ENCODE results near the gene ZNF765.
"Not testable (repeated sequence)": the region's sequence is repeated elsewhere in the genome, so short reads cannot be mapped to it uniquely, and the experiment has no call there.

ZNF765 gene

DNA sequence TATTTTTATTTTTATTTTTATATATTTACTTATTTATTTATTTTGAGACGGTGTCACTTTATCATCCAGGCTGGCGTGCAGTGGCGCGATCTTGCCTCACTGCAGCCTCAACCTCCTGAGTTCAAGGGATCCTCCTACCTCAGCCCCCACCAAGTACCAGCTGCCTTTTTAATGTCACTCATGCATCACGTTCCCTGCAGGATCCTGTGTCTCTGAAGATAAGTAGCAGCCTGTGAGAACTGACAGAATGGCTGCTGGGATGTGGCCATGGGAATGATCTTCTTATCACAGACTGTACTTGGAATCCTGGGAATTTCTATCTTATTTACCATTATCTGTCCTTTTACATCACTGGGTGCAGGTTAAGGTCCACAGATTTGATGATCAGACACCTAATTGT lies 27.6 kb downstream of the ZNF765 start:
- DNase-seq, result no peak

GRCh38 chr19:53423074-53423473 lies 28.1 kb downstream of the ZNF765 start:
- not testable (repeated sequence) for DNase-seq

DNA sequence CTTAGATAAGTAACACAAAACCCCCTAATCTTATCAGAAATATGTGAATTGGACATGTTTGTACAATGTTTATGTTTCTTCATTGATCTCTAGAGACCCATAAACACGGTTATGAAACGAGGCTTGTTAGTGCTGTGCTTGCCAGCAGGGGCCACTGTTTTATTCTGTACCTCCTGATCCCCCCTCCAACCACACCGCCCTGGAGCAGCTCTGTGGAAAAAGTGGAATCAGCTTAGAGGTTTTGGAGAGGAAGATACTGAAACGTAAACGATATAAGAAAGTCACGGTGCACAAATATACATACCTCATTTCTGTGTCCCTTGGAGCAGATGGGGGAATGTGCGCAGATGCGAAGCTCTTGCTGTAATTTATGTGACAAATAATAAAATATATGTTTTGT lies 28.7 kb downstream of the ZNF765 start:
- not testable (repeated sequence) for DNase-seq

GRCh38 chr19:53424968-53425597 lies 30.1 kb downstream of the ZNF765 start:
- DNase-seq, result no peak

- DNase-seq, result peak; percentile 70
Measured at GRCh38 chr19:53431399-53432087, 36.6 kb downstream of the ZNF765 start, which contains the start of gene ZNF761. Gene ZNF761 (plus strand): TSS chr19:53431984. CDS start chr19:53447269, 15,285 bp downstream.

DNA sequence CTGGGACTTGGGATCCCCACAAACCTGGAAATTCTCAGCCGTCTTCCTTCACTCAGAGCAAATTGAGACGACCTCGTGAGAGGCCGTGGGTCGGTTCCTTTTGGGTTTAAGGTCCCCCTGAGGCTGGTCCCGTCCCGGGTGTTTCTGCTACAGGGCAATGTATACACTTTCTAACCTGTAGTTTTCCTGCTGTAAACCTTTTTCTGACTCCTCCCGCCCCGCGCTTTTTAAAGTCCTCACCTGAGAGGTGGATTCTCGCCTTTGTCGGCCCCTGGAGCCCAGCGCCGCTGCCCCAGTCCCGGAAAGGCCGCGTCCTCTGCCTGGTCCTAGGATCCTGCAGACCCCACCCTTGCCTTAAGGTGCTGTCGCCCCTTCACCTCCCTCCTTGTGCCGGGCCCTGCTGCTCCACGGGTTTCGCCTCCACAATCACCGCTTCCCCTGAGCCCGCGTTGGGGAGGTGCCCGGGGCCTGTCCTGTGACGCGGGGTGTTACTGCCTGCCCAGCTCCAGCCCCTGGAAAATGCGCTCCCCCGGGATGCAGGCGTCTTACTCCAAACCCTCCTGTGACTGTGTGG lies 37.2 kb downstream of the ZNF765 start:
- no peak for DNase-seq

GRCh38 chr19:53443809-53444208 lies 48.9 kb downstream of the ZNF765 start:
- not testable (repeated sequence) for DNase-seq

- DNase-seq, result not testable (repeated sequence)
Measured at GRCh38 chr19:53447196-53447595, 52.2 kb downstream of the ZNF765 start.

GRCh38 chr19:53455828-53456227 lies 60.9 kb downstream of the ZNF765 start:
- DNase-seq, result no peak

- DNase-seq, result not testable (repeated sequence)
Measured at GRCh38 chr19:53460131-53460721, 65.3 kb downstream of the ZNF765 start.

DNA sequence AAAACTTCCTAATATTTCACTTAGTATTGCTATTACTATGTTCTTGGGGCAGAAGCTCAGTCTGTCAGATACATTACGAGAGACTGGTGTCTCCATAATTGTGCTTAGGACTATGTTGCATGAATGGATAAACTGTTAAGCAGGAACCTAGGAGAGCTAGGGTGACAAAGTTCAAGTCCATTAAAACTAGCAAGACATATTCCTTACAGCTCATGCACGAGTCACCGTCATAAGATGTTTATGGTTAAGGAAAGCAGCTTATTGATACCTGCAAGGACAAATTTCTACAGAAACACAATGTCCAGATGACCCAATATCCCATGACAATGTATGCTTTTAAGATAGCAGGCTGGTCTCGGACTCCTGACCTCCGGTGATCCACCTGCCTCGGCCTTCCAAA lies 66.9 kb downstream of the ZNF765 start:
- no peak for DNase-seq

- DNase-seq, result no peak
Measured at GRCh38 chr19:53462861-53463260, 67.9 kb downstream of the ZNF765 start.

GRCh38 chr19:53463263-53463662 lies 68.3 kb downstream of the ZNF765 start:
- DNase-seq, result no peak

DNA sequence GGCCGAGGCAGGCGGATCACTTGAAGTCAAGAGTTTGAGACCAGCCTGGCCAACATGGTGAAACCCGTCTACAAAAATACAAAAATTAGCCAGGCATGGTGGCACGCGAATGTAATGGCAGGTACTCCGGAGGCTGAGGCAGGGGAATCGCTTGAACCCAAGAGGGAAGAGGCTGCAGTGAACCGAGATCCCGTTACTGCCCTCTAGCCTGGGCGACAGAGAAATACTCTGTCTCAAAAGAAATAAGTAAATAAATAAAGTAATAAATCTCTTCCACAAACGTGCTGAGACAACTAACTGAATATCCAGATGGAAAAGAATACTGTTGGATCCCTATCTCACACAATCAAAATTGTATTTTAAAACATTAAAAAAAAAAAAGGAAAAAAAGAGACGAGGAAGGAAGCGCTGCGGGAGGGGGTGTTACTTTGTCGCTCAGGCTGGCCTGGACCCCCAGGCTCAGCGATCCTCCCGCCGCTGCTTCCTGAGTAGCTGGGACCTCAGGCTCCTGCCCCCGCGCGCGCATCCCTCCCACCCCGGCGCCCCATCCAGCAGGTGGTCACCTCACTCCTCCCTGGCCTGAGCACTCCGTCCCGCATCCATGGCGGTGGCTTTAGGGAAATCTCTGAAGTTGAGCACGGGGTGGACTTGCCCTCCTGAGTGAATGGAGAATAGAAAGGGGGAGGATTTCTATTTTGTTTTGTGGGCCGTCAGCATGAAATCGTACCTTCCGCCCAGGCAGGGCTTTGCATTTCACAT lies 72.0 kb downstream of the ZNF765 start:
- DNase-seq, result no peak

DNA sequence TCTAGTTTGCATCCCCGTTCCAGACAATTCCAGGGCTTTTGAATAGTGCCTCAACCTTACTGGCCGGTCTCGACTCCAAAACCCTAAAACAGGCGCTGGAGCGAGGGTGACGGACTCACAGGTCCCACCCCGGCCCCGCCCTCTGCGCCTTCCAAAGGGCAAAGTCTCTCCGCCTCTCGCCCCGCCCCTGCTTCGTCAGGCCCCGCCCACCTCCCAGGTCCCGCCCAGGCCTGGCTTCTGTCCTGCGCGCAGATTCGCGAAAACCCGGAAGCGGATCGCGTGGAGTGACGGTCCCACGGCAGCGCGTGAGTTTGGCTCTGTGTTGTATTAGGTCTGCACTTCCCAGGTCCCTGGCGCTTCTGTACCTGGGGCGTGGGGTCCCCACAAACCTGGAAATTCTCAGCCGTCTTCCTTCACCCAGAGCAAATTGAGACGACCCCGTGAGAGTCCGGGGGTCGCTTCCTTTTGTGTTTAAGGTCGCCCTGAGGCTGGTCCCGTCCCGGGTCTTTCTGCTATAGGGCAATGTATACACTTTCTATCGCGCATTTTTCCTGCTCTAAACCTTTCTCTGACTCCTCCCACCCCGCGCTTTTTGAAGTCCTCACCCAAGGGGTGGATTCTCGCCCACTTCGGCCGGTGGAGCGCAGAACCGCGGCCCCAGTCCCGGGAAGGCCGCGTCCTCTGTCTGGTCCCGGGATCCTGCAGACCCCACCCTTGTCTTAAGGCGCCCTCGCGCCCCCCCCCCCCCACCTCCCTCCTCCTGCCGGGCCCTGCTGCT lies 72.7 kb downstream of the ZNF765 start, which contains the start of gene ZNF813:
Gene ZNF813, plus strand, starts transcription at position 249 of the 778 bp plus-strand sequence. CDS start 16,090 bp downstream, outside the sequence.
- peak; percentile 34 for DNase-seq

DNA sequence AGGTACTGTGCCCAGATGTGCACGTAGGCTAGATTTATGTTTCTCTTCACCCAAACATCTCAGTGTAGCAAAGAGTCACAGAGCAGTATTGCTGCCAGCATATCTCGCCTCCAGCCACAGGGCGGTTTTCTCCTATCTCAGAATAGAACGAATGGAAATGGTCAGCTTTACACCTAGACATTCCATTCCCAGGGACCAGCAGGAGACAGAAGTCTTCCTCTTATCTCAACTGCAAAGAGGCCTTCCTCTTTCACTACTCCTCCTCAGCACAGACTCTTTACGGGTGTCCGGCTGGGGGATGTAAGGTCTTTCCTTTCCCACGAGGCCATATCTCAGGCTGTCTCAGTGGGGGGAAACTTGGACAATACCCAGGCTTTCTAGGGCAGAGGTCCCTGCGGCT lies 73.7 kb downstream of the ZNF765 start:
- not testable (repeated sequence) for DNase-seq

GRCh38 chr19:53471916-53472315 lies 77.0 kb downstream of the ZNF765 start:
- DNase-seq, result no peak

GRCh38 chr19:53474832-53475231 lies 79.9 kb downstream of the ZNF765 start:
- DNase-seq, result not testable (repeated sequence)

- DNase-seq, result not testable (repeated sequence)
Measured at GRCh38 chr19:53475470-53475869, 80.5 kb downstream of the ZNF765 start.

Measured in DMS 273 treated with DMSO at 0.1 percent for 48 hours (cell line).